Measurements from ENCODE around the gene C5orf22.

DNA sequence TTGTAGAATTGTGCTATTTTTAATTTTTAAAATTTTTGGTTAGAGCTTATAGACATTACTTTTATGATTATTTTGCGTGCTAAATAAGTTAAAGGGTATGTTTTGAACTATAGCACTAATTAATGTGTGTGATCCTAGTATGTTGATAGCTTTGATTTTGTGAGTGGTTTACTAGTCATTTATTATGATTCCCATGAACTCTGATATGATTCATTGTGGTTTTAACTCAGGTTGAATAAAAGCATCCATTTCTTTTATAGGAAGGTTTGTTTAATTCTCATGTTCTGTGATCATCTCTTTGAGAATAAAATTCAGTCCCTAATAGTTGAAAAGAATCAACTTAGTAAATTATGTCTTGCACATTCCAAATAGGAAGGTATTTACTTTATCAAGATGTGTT, 22.5 kb downstream of the C5orf22 start:
- TF ChIP-seq CEBPB (IDR thresholded peaks at IDR 0.05) (no peak), EP300 (IDR thresholded peaks at IDR 0.05; ENCODE audit: borderline replicate concordance) (no peak), FOXM1 (IDR thresholded peaks at IDR 0.05; ENCODE audit: borderline replicate concordance, low read depth) (no peak)
- TF ChIP-seq, protein P1, sequence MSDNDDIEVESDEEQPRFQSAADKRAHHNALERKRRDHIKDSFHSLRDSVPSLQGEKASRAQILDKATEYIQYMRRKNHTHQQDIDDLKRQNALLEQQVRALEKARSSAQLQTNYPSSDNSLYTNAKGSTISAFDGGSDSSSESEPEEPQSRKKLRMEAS (IDR thresholded peaks at IDR 0.05): no peak
